Hippocampal formation (tissue), 2 donors: ENCODE data around the gene RRP12.
A peak's percentile ranks its signal among the peaks of the same experiment; 100 is the strongest.

Experiments used
- DNase-seq, 2 donors: peaks; one replicate each; lab custom pipeline; 2025; lab: John Stamatoyannopoulos, UW

Gene RRP12

DNA sequence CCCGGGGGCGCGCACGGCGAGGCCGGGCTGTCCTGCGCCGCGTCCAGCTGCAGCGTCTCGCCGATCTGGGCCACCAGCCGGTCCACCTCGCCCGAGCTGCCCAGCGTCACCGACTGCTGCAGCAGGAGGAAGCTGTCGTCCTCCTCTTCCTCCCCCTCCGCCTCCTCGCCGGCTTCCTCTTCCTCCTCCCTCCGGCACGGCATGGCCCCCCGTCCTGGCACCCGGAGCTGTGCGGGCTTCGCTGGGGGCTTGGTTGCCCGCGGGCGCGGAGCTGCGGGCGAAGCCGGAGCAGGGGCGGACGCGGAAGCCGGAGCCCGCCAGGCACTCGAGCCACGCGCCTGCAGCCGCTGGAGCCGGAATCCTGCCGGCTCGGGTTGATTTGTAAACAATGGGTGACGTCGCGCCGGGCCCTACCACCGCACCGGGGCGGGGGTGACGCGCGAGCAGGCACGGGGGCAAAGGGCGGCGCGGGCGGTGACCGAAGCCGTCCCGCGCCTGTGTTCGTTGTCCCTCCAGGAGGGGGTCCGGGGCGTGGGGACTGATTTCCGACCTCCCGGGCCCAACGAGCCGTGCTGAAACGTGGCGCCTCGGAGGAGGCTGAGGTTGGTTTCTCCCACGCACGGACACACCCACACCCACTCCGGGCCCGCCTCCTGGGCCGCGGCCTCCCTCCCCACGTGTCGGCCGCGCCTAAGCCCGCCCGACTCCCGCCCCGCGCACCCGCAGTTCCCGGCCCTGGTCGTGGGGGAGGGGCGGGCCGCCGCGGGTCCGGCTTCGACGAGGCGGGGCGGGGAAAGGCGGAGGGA is 66.6 kb downstream of the RRP12 start, which contains the start of gene FRAT2:
FRAT2 (minus strand) TSS at position 360 of the 806 bp plus-strand sequence; CDS start at position 203, 157 bp downstream.
- peak; percentile 89 to 95 for DNase-seq

DNA sequence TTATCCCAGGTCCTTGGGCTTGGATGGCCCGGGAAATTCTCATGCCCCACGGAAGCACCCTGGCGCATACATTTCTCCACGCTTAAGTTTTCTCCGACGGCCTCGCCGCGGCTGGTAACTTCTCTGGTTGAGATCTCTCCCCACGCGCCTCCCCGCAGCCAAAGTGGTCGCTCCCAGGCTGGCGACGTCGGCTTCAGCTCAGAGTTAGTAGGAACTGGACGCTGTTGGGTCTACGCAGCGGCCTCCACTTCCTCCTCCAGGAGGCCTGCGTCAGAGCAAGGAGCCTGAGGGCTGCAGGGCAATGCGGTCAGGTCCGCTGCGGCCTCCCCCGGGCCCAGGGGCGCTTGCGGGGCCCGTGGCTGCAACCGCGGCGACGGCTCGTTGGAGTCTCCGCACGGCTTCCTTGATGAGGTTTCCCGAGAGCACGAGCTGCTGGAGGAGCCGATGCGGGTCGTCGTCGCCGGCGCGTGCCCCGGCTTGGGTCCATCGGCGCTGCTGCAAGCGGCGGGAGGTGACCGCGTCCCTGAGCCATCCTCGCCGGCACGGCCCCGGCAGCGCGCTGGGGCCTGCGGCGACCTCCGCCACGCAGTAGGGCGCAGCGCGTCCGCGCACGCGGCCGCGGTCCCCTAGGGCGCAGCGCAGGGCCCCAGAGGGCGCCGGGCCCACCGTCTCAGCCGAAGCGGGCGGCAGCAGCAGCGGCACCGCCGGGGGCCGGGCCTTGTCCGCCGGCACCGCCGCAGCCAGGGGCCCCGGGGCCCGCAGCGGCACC is 67.4 kb downstream of the RRP12 start:
- peak in 1 of 2 donors; percentile 10 for DNase-seq

DNA sequence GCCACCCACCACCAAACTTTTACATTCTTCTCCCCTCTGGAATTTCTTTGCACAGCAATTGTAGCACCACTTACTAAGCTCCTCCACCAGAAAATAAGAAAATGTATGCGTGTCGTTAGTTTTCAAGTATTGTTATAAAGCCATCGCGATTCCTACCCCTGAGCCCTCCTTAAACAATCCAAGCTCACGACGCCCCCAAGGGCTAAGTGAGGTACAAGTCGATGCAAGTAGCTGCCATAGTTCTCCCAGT is 67.9 kb downstream of the RRP12 start:
- no peak for DNase-seq

DNA sequence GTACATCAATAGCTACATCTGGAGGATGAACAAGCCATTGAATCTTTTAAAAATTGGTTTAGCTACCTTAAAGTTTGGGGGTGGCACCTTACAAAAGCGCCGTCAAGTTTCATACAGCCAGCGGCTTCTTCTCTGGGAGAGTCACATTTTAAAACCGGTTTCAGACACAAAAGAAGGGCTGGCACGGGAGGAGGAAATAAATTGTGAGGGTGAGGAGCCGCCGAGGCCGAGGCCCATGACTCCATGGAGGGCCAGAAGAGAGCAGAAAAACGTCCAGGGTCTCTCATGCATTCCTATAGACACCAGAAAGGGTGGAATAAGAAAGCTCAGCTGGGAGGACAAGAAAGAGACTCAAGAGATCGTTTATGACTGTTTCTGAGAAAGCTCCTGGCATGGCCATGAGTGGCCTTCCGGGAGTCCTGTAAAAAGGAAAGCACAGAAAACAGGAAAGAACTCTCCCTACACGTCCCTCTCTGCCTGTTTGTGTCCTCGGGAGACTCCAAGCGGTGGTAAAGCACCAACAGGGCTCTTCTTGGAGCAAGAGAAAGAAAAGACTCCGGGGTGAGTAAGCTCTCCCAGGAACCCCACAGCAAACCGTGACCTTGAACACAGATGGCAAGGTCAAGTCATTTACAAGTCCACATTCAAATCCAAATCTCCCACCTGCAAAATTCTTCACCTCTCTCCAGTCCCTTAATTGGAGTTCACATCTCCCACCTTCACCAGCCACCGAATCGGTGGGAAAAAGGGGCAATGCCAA is 68.4 kb downstream of the RRP12 start:
- peak; percentile 45 to 83 for DNase-seq

DNA sequence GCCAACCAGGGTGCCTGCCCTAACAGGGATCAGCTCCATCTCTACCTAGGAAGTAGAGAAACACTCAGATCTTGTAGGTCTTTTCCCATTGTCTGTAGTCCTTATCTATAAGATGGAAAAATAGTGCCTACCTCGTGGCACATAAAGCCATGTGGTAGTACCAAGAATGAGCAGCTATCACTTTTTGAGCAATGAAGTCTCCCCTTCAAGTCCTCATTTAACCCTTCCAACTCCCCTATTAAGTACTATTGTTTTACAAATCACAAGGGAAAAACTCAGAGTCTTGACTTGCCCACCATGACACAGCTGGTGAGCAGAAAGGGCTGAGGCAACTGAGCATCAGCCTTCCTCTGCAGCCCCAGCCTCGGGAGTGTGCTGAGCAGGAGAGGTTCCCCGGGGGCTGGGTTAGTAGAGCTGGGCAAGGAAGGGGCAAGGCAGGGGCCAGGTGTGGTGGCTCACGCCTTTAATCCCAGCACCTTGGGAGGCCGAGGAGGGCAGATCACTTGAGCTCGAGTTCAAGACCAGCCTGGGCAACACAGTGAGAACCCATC is 69.9 kb downstream of the RRP12 start:
- no peak for DNase-seq

DNA sequence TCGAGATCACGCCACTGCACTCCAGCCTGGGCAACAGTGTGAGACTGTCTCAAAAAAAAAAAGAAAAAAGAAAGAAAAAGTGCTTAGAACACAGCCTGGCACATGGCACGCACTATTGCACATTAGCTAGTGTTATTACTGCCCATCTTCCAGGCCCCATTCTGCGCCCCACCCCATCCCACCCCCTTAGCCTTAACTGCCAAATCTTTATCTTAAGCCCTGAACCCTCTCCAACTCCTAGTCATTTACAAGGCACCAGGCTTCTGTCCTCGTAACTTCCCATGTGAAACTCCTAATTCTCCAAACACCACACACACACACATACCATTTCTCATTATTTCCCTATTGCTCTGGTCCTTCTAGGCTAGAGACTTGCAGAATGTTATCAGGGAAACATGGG is 71.4 kb downstream of the RRP12 start:
- no peak for DNase-seq

DNA sequence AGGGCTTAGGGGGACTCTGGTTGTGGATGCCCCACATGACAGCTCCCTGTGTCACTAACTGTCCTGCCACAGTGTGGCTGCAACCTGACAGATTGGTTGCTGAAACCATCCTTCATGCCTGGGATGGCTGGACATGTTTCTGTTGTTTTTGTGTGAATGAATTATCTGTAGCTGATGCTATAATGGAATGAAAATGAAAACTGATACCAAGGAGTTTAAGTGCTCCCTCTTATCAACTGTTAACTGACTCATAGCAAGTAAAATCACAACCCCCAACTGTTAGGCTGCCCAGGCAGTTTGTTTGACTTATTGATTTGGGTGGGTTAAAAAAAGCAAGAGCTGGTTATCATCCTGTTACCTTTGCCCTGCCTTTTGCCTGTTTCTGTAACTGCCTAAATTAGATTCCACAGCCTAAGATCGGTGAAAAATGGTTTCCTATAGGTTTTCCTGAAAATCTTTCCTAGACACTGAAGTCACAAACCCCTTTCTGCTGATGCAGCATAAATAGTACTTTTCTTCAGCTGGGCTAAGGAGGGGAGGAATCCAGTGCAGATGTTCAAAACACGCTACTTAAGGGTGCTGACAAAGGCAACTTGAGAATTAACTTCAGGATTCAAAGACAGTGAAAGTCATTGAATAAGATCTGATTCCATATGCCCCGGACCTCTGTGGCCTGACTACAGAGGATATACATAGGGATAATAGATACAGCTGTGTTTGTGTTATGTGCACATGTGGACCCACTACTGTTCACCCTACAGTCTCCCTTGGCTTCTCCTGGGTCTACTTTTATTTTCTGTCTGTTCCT is 72.3 kb downstream of the RRP12 start:
- DNase-seq, result no peak

DNA sequence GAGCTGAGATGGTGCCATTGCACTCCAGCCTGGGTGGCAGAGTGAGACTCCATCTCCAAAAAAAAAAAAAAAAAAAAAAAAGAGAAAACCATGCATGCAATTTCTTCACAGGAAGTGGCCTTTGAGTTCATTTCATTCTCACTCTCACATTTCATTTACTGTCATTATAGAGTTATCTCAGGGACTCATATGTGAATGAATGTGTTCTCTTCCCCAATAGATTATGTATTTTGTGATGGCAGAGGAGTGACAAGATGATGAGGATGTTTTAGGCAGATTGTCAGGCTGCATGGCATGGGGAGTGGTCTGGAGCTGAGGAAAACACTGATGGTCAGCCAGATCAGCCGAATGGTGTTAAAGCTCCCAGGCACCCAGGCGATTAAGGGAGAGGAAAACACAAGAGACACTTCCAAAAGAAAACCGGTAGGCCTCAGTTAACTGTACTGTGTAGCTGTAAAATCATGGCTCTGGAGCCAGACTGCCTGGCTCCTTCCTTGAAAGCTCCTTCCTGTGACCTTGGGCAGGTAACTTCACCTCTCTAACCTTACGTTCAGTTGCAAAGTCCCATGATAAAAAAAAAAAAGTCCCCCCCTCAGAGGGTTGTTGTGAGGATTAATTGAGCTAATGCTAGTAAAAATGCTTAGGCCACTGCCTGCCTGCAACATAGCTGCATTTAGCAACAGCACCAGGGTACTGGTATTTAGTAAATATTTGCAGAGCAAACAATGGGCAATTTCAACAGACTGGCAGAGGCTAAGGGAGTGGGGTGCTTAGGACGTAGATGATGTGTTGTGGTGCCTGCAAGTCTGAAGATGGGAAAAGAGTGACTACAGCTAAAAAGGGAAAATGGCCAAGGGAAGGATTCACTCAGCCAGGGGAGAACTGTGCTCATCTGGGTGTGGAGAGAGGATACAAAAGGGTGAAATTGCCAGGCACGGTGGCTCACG is 73.5 kb downstream of the RRP12 start:
- no peak for DNase-seq

DNA sequence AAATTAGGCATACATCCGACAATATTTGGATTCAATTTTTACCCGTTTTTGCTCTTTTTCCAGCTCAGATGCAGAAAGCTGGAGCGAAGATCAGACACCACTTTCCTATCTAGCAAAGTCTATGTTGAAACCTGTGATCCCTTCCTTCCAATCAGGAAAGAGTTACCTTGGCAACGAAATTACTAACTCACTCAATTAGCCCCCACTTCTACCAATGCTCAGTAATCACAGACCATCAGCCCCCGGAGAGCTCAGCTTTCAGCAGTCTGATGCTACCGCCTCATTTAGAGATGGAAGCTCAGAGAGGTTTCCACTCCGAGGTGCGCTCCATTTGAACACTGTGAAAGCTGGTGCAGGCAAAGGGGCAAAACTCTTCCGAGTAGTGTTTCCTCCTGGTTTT is 75.4 kb downstream of the RRP12 start:
- no peak for DNase-seq

DNA sequence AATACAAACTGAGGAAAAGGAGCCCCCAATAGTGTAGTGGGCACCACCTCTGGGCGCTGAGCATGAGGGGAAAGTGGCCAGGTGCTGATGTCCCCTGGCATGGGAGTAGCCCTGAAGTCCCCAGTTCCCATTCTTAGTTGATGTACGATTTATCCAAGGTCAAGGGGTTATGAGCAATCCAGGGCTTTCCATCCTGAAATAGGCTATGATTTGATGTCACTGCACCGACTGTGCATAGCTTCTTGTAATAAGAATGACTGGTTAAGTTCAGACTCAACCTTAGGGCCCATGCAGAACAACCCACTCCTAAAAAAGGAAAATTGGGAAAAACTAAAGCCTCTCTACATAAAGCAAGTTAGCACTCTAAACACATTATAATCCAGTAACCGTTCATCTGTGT is 77.6 kb downstream of the RRP12 start:
- DNase-seq, result no peak

DNA sequence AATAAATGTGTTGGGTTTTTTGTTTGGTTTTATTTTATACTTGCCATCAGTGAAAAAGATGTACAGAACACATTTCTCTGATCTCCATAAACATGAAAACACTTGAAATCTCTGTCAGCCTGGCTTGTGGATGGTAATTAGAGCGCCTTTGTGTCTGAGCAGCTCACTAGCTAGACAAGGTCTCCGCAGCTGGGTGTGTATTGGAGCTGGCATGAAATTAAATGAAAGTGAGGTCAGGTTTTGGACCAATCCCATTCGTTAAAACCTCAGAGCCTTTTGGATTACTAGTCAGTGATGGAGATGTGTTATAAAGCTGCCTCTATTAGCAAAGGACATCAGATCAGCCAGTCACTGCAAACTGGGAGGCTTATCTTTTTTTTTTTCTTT is 79.3 kb downstream of the RRP12 start:
- peak in 1 of 2 donors; percentile 12 for DNase-seq

DNA sequence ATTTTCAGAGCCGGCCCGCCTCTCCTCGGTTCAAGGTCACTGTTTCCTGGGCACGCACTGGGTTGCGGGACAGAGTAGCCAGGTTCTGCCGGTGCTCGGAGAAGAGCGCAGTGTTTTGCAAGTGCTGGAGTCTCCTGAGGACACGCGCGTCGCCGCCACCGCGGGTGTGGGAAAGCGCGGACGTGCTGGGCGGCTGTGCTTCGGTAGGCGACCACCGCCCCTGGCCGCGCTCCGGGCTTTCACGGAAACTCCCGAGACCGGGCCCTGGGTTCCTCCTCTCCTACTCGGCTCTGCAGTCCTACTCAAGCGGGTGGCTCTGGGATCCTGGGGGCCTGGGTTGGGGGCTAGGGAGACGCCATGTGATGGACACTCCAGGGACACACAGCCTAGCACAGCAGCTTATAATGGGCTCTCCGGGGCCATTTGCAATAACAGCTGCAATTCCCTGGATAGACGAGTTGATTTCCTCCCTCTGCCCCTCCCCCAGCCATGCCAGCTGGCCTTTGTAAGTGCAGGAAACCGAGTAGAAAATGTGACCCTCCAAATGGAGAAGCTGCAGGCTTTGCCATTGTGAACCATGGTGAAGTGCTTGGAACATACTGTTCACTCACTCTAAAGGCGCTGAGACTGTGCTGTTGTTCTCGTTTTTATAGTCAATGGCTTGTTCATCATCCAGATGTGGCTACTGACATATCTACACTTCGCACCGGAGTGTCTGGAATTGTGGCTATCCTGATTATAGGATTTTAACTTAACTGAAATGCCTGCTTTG is 79.9 kb downstream of the RRP12 start:
- peak in 1 of 2 donors; percentile 49 for DNase-seq

DNA sequence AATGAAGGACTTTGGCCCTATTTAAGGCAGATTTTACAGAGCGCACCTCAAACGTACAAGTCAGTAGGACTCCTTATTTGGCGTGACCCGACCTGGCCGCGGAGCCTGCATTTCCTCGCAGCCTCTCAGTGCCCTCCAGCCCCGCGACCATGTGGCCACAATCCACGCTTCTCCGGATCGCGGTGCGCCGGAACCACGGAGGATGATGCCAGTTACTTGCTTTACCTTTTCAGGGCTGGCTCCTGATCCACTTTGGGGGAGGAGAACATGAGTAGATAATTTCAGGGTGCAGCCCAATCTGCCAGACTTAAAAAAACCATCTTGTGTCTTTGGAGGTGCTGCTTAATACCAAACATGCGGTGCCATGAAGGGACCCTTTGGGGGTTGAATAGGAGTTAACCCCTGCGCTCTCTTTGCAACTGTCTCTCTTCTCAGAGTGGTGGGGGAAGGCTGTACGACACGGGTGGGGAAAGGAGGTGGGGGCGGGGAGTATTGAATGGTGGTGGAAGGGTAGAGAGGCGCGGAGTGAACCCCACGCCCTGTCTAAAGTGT is 80.6 kb downstream of the RRP12 start:
- no peak for DNase-seq

DNA sequence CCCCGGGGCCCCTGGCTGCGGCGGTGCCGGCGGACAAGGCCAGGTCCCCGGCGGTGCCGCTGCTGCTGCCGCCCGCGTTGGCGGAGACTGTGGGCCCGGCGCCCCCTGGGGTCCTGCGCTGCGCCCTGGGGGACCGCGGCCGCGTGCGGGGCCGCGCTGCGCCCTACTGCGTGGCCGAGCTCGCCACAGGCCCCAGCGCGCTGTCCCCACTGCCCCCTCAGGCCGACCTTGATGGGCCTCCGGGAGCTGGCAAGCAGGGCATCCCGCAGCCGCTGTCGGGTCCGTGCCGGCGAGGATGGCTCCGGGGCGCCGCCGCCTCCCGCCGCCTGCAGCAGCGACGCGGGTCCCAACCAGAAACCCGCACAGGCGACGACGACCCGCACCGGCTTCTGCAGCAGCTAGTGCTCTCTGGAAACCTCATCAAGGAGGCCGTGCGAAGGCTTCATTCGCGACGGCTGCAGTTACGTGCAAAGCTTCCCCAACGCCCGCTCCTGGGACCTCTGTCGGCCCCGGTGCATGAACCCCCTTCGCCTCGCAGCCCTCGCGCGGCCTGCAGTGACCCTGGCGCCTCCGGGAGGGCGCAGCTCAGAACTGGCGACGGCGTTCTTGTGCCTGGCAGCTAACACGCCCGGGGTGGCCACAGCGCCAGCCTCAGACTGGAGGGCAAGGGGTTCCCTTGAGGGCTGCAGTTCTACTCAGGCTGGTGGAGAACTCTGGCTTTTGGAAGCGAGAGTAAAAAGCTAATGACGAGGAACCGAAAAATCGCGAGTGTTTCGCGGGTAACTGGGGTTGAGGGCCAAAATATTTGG is 81.3 kb downstream of the RRP12 start:
- DNase-seq, result peak in 1 of 2 donors; percentile 49

DNA sequence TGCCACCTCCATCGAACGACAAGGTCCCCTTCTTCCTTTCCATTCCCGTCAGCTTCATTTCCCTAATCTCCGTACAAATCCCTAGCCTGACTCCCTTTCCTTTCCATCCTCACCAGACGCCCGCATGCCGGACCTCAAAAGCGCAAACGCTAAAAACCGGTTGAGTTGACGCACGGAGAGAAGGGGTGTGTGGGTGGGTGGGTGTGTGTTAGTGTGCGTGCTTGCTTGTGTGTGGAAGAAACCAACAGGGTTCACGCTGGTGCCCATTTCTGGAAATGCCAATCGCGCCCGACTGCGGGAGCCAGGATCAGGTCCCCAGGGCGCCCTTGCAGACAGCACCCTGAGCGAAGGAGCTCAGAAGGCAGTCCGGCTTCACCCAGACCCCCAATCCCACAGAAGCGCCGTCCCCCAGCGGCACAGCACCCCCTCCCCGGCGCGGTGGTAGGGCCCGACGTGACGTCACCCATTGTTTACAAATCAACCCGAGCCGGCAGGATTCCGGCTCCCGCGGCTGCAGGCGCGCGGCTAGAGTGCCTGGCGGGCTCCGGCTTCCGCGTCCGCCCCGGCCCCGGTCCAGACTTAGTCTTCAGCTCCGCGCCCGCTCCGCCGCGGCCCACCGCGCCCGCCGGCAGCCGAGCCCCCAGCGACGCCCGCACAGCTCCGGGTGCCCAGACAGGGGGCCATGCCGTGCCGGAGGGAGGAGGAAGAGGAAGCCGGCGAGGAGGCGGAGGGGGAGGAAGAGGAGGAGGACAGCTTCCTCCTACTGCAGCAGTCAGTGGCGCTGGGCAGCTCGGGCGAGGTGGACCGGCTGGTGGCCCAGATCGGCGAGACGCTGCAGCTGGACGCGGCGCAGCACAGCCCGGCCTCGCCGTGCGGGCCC is 82.1 kb downstream of the RRP12 start, which contains the start of gene FRAT1:
FRAT1 (plus strand) TSS at position 500 of the 880 bp plus-strand sequence; CDS start at position 683, 183 bp downstream.
- DNase-seq, result peak; percentile 84 to 87

DNA sequence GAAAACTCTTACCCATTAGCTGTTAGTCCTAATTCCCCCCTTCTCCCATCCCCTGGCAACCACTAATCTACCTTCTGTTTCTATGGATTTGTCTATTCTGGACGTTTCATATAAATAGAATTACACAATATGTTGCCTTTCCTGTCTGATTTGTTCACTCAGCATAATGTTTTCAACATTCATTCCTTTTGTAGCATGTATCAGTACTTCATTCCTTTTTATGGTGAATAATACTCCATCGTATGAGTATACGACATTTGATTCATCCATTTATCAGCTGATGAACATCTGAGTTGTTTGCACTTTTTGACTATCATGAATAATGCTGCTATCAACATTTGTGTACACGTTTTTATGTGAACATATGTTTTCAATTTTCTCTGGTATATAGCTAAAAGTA is 86.5 kb downstream of the RRP12 start:
- DNase-seq, result no peak

DNA sequence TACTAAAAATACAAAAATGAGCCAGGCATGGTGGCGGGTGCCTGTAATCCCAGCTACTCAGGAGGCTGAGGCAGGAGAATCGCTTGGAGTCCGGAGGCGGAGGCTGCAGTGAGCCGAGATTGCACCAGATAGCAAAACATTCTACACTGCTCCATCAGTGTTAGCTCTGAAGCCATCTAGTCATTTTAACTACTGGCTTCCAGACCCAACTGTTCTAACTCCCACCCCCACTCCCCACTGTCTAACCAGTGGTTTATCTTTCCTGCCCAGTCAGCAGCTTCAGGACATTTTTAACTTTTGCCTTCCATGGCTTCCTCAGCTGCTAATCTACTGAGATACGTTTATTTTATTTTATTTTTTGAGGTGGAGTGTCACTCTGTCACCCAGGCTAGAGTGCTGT is 88.2 kb downstream of the RRP12 start:
- DNase-seq, result no peak
